Naive thymus-derived CD4-positive, alpha-beta T cell (primary cell): ENCODE data around the gene IMMT. TPM values are rescaled to one million over a fixed set of nuclear protein-coding genes. Genes with fewer than 3 reads are reported as not detected.

ENCODE experiments used
- ATAC-seq: fragments of 150-1000 bp; cut with Tn5 transposase; 2 replicates; pipeline ENCODE4 v1.10.0; 2021; ENCODE audit warnings: mild to moderate bottlenecking, moderate library complexity
- CTCF ChIA-PET: fragments of 350-600 bp; sonication (Branson Sonifier 250); formaldehyde crosslinking; loops from one replicate; lab custom pipeline; 2021; ENCODE audit warnings: antibody characterized with exemption; lab: Charles Lee
- POLR2A ChIA-PET: fragments of 350-600 bp; sonication (Branson Sonifier 250); formaldehyde crosslinking; loops from one replicate; lab custom pipeline; 2021; ENCODE audit warnings: antibody characterized with exemption, inconsistent platforms; lab: Charles Lee
- DNase-seq, 9 donors: peaks; one replicate each; pipeline versions ENCODE4 v3.0.0 to v3.0.0-alpha.2; 2020 to 2022; ENCODE audit warnings: mixed read lengths in 1 of 9
- H3K27ac ChIP-seq: one replicate; pipeline ENCODE4 v1.7.0; 2013; ENCODE audit warnings: mild to moderate bottlenecking, low read depth, low read length, moderate library complexity
- H3K27me3 ChIP-seq, 2 donors: one replicate each; pipeline ENCODE4 v1.7.0; 2013; ENCODE audit warnings: low read length in 2 of 2, mild to moderate bottlenecking in 2 of 2, moderate library complexity in 2 of 2; ENCODE audit not compliant: control insufficient read depth in 2 of 2, insufficient read depth in 2 of 2
- H3K36me3 ChIP-seq, 3 experiments: 1 replicate in 2 of 3; 2 replicates in 1 of 3; pipeline ENCODE4 v1.7.0; 2013; ENCODE audit warnings: low read length in 3 of 3, mild to moderate bottlenecking in 3 of 3, moderate library complexity in 1 of 3; ENCODE audit not compliant: insufficient read depth in 3 of 3, control insufficient read depth in 2 of 3
- H3K4me1 ChIP-seq, 2 donors: one replicate each; pipeline ENCODE4 v1.7.0; 2013; ENCODE audit warnings: low read length in 2 of 2, mild to moderate bottlenecking in 2 of 2, moderate library complexity in 1 of 2; ENCODE audit not compliant: control insufficient read depth in 2 of 2, insufficient read depth in 2 of 2
- H3K4me3 ChIP-seq: 2 replicates; pipeline ENCODE4 v1.7.0; 2013; ENCODE audit warnings: mild to moderate bottlenecking, low read length
- H3K9me3 ChIP-seq, 3 experiments: 1 replicate in 2 of 3; 2 replicates in 1 of 3; pipeline ENCODE4 v1.7.0; 2013; ENCODE audit warnings: low read length in 3 of 3; ENCODE audit not compliant: control insufficient read depth in 2 of 3
- H3K27ac Mint-ChIP-seq, 9 donors: one replicate each; pipeline ENCODE4 v1.8.0; 2020 to 2022; ENCODE audit warnings: mixed read lengths in 9 of 9, mild to moderate bottlenecking in 8 of 9, moderate library complexity in 5 of 9, inconsistent platforms in 2 of 9
- H3K27me3 Mint-ChIP-seq, 5 donors: one replicate each; pipeline ENCODE4 v1.8.0; 2021 to 2022; ENCODE audit warnings: mixed read lengths in 5 of 5, mild to moderate bottlenecking in 1 of 5
- H3K36me3 Mint-ChIP-seq, 5 donors: one replicate each; pipeline ENCODE4 v1.8.0; 2020 to 2022; ENCODE audit warnings: mixed read lengths in 5 of 5, mild to moderate bottlenecking in 3 of 5, inconsistent platforms in 1 of 5
- H3K4me1 Mint-ChIP-seq, 7 donors: one replicate each; pipeline ENCODE4 v1.8.0; 2020 to 2022; ENCODE audit warnings: mixed read lengths in 7 of 7, mild to moderate bottlenecking in 3 of 7, inconsistent platforms in 1 of 7
- H3K4me3 Mint-ChIP-seq, 10 donors: one replicate each; pipeline ENCODE4 v1.8.0; 2020 to 2022; ENCODE audit warnings: mild to moderate bottlenecking in 10 of 10, mixed read lengths in 10 of 10, moderate library complexity in 6 of 10, inconsistent platforms in 2 of 10
- H3K9me3 Mint-ChIP-seq, 11 donors: one replicate each; pipeline ENCODE4 v1.8.0; 2020 to 2022; ENCODE audit warnings: mixed read lengths in 11 of 11, mild to moderate bottlenecking in 4 of 11, inconsistent platforms in 1 of 11, moderate library complexity in 1 of 11
- intact Hi-C, 2 donors: fragments of 100-400 bp; cut with micrococcal nuclease; formaldehyde crosslinking; loops; one replicate each; pipeline ENCODE4 v1.15.1; 2023
- polyA plus RNA-seq, 2 donors: library from polyadenylated mRNA; unstranded; fragments of 300-500 nt; fragmentation: Illumina TruSeq; gene quantifications; one replicate each; pipeline ENCODE4 v1.2.3, GENCODE V29; 2021
- total RNA-seq, 6 experiments: library from RNA in 5 of 6; stranded (reverse) in 5 of 6; gene quantifications; 1 replicate in 5 of 6; 2 replicates in 1 of 6; pipeline ENCODE4 v1.2.3 and lab custom pipeline; 2021 to 2026

IMMT gene
- total and polyA plus RNA-seq, 7 experiments from 2014 or later = 59.2 to 164 (median 77.0) TPM

GRCh38 chr2:86172610-86173009 is 22.7 kb downstream of the IMMT start:
- Mint-ChIP-seq H3K36me3 (peaks cover 9 to 58% (median 40%) of the 10 kb centered on the region in 5 donors), H3K27ac (peak overlapping the region in 6 of 9 donors; percentile 41 to 65 (median 52)), H3K4me3 (no peak overlapping the region), H3K9me3 (peaks cover 0 to 3% (median 0%) of the 10 kb centered on the region in 11 donors), H3K27me3 (no peaks in the 10 kb centered on the region), H3K4me1 (peaks cover 13 to 36% (median 30%) of the 10 kb centered on the region in 7 donors)
- POLR2A ChIA-PET = no interaction called here
- DNase-seq (no peak), ATAC-seq (no peak)
- CTCF ChIA-PET = no interaction called here
- peaks cover 8 to 65% (median 12%) of the 10 kb centered on the region in 3 experiments for H3K36me3 ChIP-seq
- H3K9me3 ChIP-seq = no peaks in the 10 kb centered on the region
- no peaks in the 10 kb centered on the region for H3K27me3 ChIP-seq
- no peak overlapping the region for H3K4me3 ChIP-seq
- H3K4me1 ChIP-seq = no peaks in the 10 kb centered on the region
- intact Hi-C loops = no loop called here
- H3K27ac ChIP-seq = no peak overlapping the region

DNA sequence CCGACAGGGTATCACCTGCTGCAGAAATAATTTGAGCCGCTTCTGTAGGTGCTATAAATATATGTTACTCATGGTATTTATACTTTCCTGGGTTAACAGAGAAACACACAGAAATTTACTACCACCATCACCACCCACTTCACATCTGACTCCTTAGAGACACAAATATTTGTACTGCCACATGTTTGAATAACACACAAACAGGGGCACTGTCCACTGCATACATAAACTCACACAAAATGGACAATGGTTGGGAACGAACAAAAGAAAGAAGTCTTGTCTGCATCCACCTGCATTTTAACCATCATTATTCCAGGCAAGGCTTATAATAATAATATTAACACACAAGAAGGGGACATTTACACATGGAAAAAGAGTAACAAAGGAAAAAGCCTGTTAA is 24.0 kb downstream of the IMMT start:
- Histone ChIP-seq H3K4me3 (no peak overlapping the region), H3K27ac (no peak overlapping the region), H3K36me3 (peaks cover 12 to 61% (median 13%) of the 10 kb centered on the region in 3 experiments), H3K9me3 (no peaks in the 10 kb centered on the region), H3K4me1 (no peaks in the 10 kb centered on the region), H3K27me3 (no peaks in the 10 kb centered on the region)
- DNase-seq (no peak), ATAC-seq (no peak)
- intact Hi-C loops = loop anchor here in 1 of 2 donors (2.0 kb wide), 1 partner anchor 14 kb away; no protein-coding TSS in a partner anchor
- Mint-ChIP-seq H3K9me3 (peaks cover 0 to 3% (median 0%) of the 10 kb centered on the region in 11 donors), H3K4me1 (peaks cover 10 to 31% (median 28%) of the 10 kb centered on the region in 7 donors), H3K4me3 (no peak overlapping the region), H3K27ac (peak overlapping the region in 1 of 9 donors; percentile 12), H3K36me3 (peaks cover 10 to 56% (median 42%) of the 10 kb centered on the region in 5 donors), H3K27me3 (no peaks in the 10 kb centered on the region)
- CTCF ChIA-PET = no interaction called here
- POLR2A ChIA-PET = interaction anchor here (0.9 kb wide), 1 partner anchor 14 kb away, joined by 4 read pairs; no protein-coding TSS in a partner anchor

DNA sequence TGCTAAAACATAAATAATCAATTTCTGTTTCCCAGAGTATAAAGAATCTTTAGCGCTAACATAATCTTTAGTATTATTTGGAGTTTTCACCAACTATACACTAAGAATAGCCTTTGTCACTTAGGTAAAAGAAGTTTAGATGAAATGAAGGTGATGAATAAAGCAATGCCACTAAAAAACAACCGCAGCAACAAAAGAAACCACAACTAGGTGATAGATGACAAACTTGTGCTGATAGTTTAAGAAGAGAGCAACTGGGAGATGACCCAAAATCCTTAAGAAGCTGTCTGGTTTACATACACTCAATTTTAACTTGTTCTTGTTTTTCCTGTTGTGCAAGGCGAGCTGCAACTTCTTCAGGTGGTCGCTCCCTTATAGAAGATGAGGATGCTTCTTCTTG is 24.8 kb downstream of the IMMT start:
- peaks cover 0 to 3% (median 0%) of the 10 kb centered on the region in 11 donors for H3K9me3 Mint-ChIP-seq
- no peaks in the 10 kb centered on the region for H3K27me3 Mint-ChIP-seq
- ATAC-seq (no peak), DNase-seq (no peak)
- H3K4me1 ChIP-seq = no peaks in the 10 kb centered on the region
- H3K9me3 ChIP-seq = no peaks in the 10 kb centered on the region
- no peak overlapping the region for H3K27ac ChIP-seq
- no peaks in the 10 kb centered on the region for H3K27me3 ChIP-seq
- CTCF ChIA-PET = interaction anchor here (0.7 kb wide), 1 partner anchor 9 kb away, joined by 3 read pairs; no protein-coding TSS in a partner anchor
- no peak overlapping the region for H3K4me3 Mint-ChIP-seq
- H3K36me3 Mint-ChIP-seq = peaks cover 8 to 52% (median 36%) of the 10 kb centered on the region in 5 donors
- intact Hi-C loops = loop anchor here in 1 of 2 donors (2.0 kb wide), 1 partner anchor 14 kb away; no protein-coding TSS in a partner anchor
- POLR2A ChIA-PET = interaction anchor here (0.9 kb wide), 1 partner anchor 15 kb away, joined by 4 read pairs; no protein-coding TSS in a partner anchor
- H3K36me3 ChIP-seq = peaks cover 12 to 60% (median 13%) of the 10 kb centered on the region in 3 experiments
- peak overlapping the region in 3 of 9 donors; percentile 4 to 73 (median 43) for H3K27ac Mint-ChIP-seq
- H3K4me3 ChIP-seq = no peak overlapping the region
- H3K4me1 Mint-ChIP-seq = peaks cover 2 to 23% (median 19%) of the 10 kb centered on the region in 7 donors

GRCh38 chr2:86160156-86160952 is 34.9 kb downstream of the IMMT start:
- Histone ChIP-seq H3K4me1 (no peaks in the 10 kb centered on the region), H3K36me3 (peaks cover 9 to 84% (median 20%) of the 10 kb centered on the region in 3 experiments), H3K9me3 (no peaks in the 10 kb centered on the region), H3K27ac (no peak overlapping the region), H3K27me3 (no peaks in the 10 kb centered on the region), H3K4me3 (no peak overlapping the region)
- H3K36me3 Mint-ChIP-seq = peaks cover 0 to 42% (median 18%) of the 10 kb centered on the region in 5 donors
- no peak overlapping the region for H3K4me3 Mint-ChIP-seq
- no peak overlapping the region for H3K27ac Mint-ChIP-seq
- CTCF ChIA-PET = interaction anchor here (0.7 kb wide), 1 partner anchor 289 kb away, joined by 4 read pairs; no protein-coding TSS in a partner anchor
- POLR2A ChIA-PET = no interaction called here
- DNase-seq (no peak), ATAC-seq (no peak)
- intact Hi-C loops = no loop called here
- no peaks in the 10 kb centered on the region for H3K4me1 Mint-ChIP-seq
- no peaks in the 10 kb centered on the region for H3K9me3 Mint-ChIP-seq
- no peaks in the 10 kb centered on the region for H3K27me3 Mint-ChIP-seq

- peaks cover 3 to 82% (median 21%) of the 10 kb centered on the region in 3 experiments for H3K36me3 ChIP-seq
- H3K36me3 Mint-ChIP-seq = peaks cover 0 to 36% (median 14%) of the 10 kb centered on the region in 5 donors
- no peak overlapping the region for H3K4me3 Mint-ChIP-seq
- H3K9me3 ChIP-seq = no peaks in the 10 kb centered on the region
- peak overlapping the region in 1 of 9 donors; percentile 21 for H3K27ac Mint-ChIP-seq
- no peaks in the 10 kb centered on the region for H3K4me1 ChIP-seq
- no peak for DNase-seq
- ChIA-PET POLR2A (interaction anchor here (0.5 to 1.0 kb wide), 4 partner anchors 20 to 60 kb away, joined by 3 to 6 read pairs (median 4); no protein-coding TSS in a partner anchor), CTCF (interaction anchor here (1.0 kb wide), 1 partner anchor 62 kb away, joined by 3 read pairs; no protein-coding TSS in a partner anchor)
- H3K27me3 Mint-ChIP-seq = no peaks in the 10 kb centered on the region
- H3K4me1 Mint-ChIP-seq = peaks cover 0 to 2% (median 0%) of the 10 kb centered on the region in 7 donors
- H3K27me3 ChIP-seq = no peaks in the 10 kb centered on the region
- no peak overlapping the region for H3K4me3 ChIP-seq
- intact Hi-C loops = no loop called here
- H3K27ac ChIP-seq = no peak overlapping the region
- ATAC-seq = no peak
- no peaks in the 10 kb centered on the region for H3K9me3 Mint-ChIP-seq
These were observed 37.0 kb downstream of the IMMT start for GRCh38 chr2:86158286-86158685.

DNA sequence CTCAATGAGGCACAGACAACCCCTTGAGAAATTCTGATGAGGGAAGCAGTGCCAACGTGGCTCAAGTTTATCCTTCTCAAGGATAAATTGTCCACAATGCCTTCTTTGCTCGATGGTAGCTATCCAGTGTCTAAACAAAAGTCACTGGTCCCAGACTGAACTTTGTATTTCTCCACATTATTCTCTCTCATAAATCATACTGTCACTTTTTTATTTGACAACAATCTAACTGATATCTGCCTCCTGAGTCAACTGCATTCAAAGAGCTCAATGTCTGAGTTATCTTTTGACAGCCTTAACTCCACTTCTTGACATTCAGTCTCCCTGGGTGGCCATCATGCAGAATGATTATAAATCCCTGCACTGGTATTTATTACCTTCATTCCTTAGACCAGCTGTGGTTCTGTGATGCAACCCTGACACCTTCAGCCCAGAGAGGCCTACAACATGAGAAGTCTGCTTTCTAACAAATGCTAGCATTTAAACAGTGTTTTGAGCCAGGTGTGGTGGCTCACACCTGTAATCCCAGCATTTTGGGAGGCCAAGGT is 38.2 kb downstream of the IMMT start:
- H3K9me3 Mint-ChIP-seq = no peaks in the 10 kb centered on the region
- CTCF ChIA-PET = interaction anchor here (0.6 kb wide), 2 partner anchors 19 to 526 kb away, joined by 3 to 6 read pairs; no protein-coding TSS in a partner anchor
- Histone ChIP-seq H3K4me1 (no peaks in the 10 kb centered on the region), H3K27me3 (no peaks in the 10 kb centered on the region), H3K9me3 (no peaks in the 10 kb centered on the region), H3K27ac (no peak overlapping the region), H3K36me3 (peaks cover 3 to 75% (median 21%) of the 10 kb centered on the region in 3 experiments), H3K4me3 (no peak overlapping the region)
- no peak overlapping the region for H3K27ac Mint-ChIP-seq
- H3K4me3 Mint-ChIP-seq = no peak overlapping the region
- H3K4me1 Mint-ChIP-seq = peaks cover 0 to 3% (median 0%) of the 10 kb centered on the region in 7 donors
- POLR2A ChIA-PET = no interaction called here
- no peaks in the 10 kb centered on the region for H3K27me3 Mint-ChIP-seq
- no peak for DNase-seq
- intact Hi-C loops = no loop called here
- H3K36me3 Mint-ChIP-seq = peaks cover 0 to 37% (median 21%) of the 10 kb centered on the region in 5 donors
- no peak for ATAC-seq
